HUES6 (cell line): ENCODE results near the gene PITPNC1.
"Not testable (repeated sequence)": the region's sequence is repeated elsewhere in the genome, so short reads cannot be mapped to it uniquely, and the experiment has no call there.

Experiments
- H3K27ac ChIP-seq: 2 replicates; pipeline ENCODE4 v1.7.0; 2013; ENCODE audit warnings: low read depth, mild to moderate bottlenecking, low read length, inconsistent platforms
- H3K27me3 ChIP-seq: 2 replicates; pipeline ENCODE4 v1.6.1; 2013; ENCODE audit warnings: low read length; ENCODE audit not compliant: control insufficient read depth, insufficient read depth
- H3K36me3 ChIP-seq: 2 replicates; pipeline ENCODE4 v1.6.1; 2013; ENCODE audit warnings: low read length; ENCODE audit not compliant: control insufficient read depth, insufficient read depth
- H3K4me1 ChIP-seq: 2 replicates; pipeline ENCODE4 v1.6.1; 2013; ENCODE audit warnings: low read length; ENCODE audit not compliant: control insufficient read depth, insufficient read depth
- H3K4me3 ChIP-seq: 2 replicates; pipeline ENCODE4 v1.5.1; 2013; ENCODE audit warnings: low read depth, low read length
- H3K9ac ChIP-seq: one replicate; pipeline ENCODE4 v1.6.1; 2013; ENCODE audit warnings: mild to moderate bottlenecking, low read length
- H3K9me3 ChIP-seq: 2 replicates; pipeline ENCODE4 v1.6.1; 2013; ENCODE audit warnings: low read depth, low read length; ENCODE audit not compliant: control insufficient read depth, insufficient read depth

The PITPNC1 gene

GRCh38 chr17:67630836-67631235 is 253.8 kb downstream of the PITPNC1 start:
- H3K27me3 ChIP-seq, H3K9ac ChIP-seq: not testable (repeated sequence)

GRCh38 chr17:67632141-67632540 is 255.1 kb downstream of the PITPNC1 start:
- H3K36me3 ChIP-seq: peaks cover 17% of the 10 kb centered on the region; the same call in 1 of the 2 replicates
- no peak overlapping the region for H3K4me3 ChIP-seq

More at GRCh38 chr17:67630836-67631235, 253.8 kb downstream of the PITPNC1 start:
- not testable (repeated sequence) for H3K27ac ChIP-seq, H3K9me3 ChIP-seq, H3K4me1 ChIP-seq, H3K4me3 ChIP-seq
- H3K36me3 ChIP-seq: peaks cover 17% of the 10 kb centered on the region; the same call in 1 of the 2 replicates

GRCh38 chr17:67633751-67634211 is 256.7 kb downstream of the PITPNC1 start:
- H3K27me3 ChIP-seq: no peaks in the 10 kb centered on the region
- no peaks in the 10 kb centered on the region for H3K4me1 ChIP-seq
- no peak overlapping the region for H3K9ac ChIP-seq
- no peak overlapping the region for H3K4me3 ChIP-seq
- no peak overlapping the region for H3K27ac ChIP-seq
- peaks cover 17% of the 10 kb centered on the region; the same call in 1 of the 2 replicates for H3K36me3 ChIP-seq
- H3K9me3 ChIP-seq: no peaks in the 10 kb centered on the region

More at GRCh38 chr17:67632141-67632540, 255.1 kb downstream of the PITPNC1 start:
- no peaks in the 10 kb centered on the region for H3K9me3 ChIP-seq
- H3K9ac ChIP-seq: no peak overlapping the region
- H3K4me1 ChIP-seq: no peaks in the 10 kb centered on the region
- no peak overlapping the region for H3K27ac ChIP-seq
- no peaks in the 10 kb centered on the region for H3K27me3 ChIP-seq

GRCh38 chr17:67635681-67636080 is 258.6 kb downstream of the PITPNC1 start:
- H3K4me3 ChIP-seq: no peak overlapping the region
- no peaks in the 10 kb centered on the region for H3K9me3 ChIP-seq
- no peak overlapping the region for H3K27ac ChIP-seq
- H3K27me3 ChIP-seq: no peaks in the 10 kb centered on the region
- H3K9ac ChIP-seq: no peak overlapping the region
- 0 out of 2 replicates have a peak, but pooled peaks cover 5% of the 10 kb centered on the region for H3K4me1 ChIP-seq
- H3K36me3 ChIP-seq: peaks cover 17% of the 10 kb centered on the region; the same call in 1 of the 2 replicates

GRCh38 chr17:67636312-67636711 is 259.2 kb downstream of the PITPNC1 start:
- Histone ChIP-seq H3K4me1 (0 out of 2 replicates have a peak, but pooled peaks cover 5% of the 10 kb centered on the region), H3K9ac (no peak overlapping the region), H3K27ac (no peak overlapping the region), H3K4me3 (no peak overlapping the region), H3K27me3 (no peaks in the 10 kb centered on the region), H3K9me3 (no peaks in the 10 kb centered on the region), H3K36me3 (peaks cover 17% of the 10 kb centered on the region; the same call in 1 of the 2 replicates)

- no peaks in the 10 kb centered on the region for H3K9me3 ChIP-seq
- peaks cover 15% of the 10 kb centered on the region; the same call in 1 of the 2 replicates for H3K36me3 ChIP-seq
- H3K4me3 ChIP-seq: no peak overlapping the region
- H3K9ac ChIP-seq: no peak overlapping the region
- H3K4me1 ChIP-seq: 0 out of 2 replicates have a peak, but pooled peaks cover 5% of the 10 kb centered on the region
- no peaks in the 10 kb centered on the region for H3K27me3 ChIP-seq
- no peak overlapping the region for H3K27ac ChIP-seq
These were observed 259.9 kb downstream of the PITPNC1 start for GRCh38 chr17:67636834-67637520.

- Histone ChIP-seq H3K36me3 (peaks cover 4% of the 10 kb centered on the region; the same call in 1 of the 2 replicates), H3K27me3 (no peaks in the 10 kb centered on the region), H3K9me3 (no peaks in the 10 kb centered on the region), H3K4me1 (0 out of 2 replicates have a peak, but pooled peaks cover 5% of the 10 kb centered on the region), H3K9ac (no peak overlapping the region), H3K4me3 (no peak overlapping the region), H3K27ac (no peak overlapping the region)
These were observed 261.0 kb downstream of the PITPNC1 start for GRCh38 chr17:67637901-67638641.

GRCh38 chr17:67638871-67639270 is 261.8 kb downstream of the PITPNC1 start:
- Histone ChIP-seq H3K9me3 (no peaks in the 10 kb centered on the region), H3K27me3 (no peaks in the 10 kb centered on the region), H3K9ac (no peak overlapping the region), H3K4me1 (0 out of 2 replicates have a peak, but pooled peaks cover 5% of the 10 kb centered on the region), H3K36me3 (0 out of 2 replicates have a peak, but pooled peaks cover 2% of the 10 kb centered on the region), H3K27ac (no peak overlapping the region), H3K4me3 (no peak overlapping the region)

- Histone ChIP-seq H3K4me3 (no peak overlapping the region), H3K36me3 (0 out of 2 replicates have a peak, but pooled peaks cover 2% of the 10 kb centered on the region), H3K27me3 (no peaks in the 10 kb centered on the region), H3K9ac (no peak overlapping the region), H3K9me3 (no peaks in the 10 kb centered on the region), H3K4me1 (0 out of 2 replicates have a peak, but pooled peaks cover 5% of the 10 kb centered on the region), H3K27ac (no peak overlapping the region)
These were observed 262.5 kb downstream of the PITPNC1 start for GRCh38 chr17:67639555-67639954.

GRCh38 chr17:67639979-67640378 is 262.9 kb downstream of the PITPNC1 start:
- 0 out of 2 replicates have a peak, but pooled peaks cover 2% of the 10 kb centered on the region for H3K36me3 ChIP-seq
- H3K9me3 ChIP-seq: no peaks in the 10 kb centered on the region
- no peak overlapping the region for H3K4me3 ChIP-seq
- H3K9ac ChIP-seq: no peak overlapping the region
- H3K4me1 ChIP-seq: 0 out of 2 replicates have a peak, but pooled peaks cover 5% of the 10 kb centered on the region
- H3K27ac ChIP-seq: no peak overlapping the region
- H3K27me3 ChIP-seq: no peaks in the 10 kb centered on the region
